ENCODE data around the gene PRKAA2.

PRKAA2 gene

GRCh38 chr1:56654126-56654923 lies 9.2 kb downstream of the PRKAA2 start:
- no peak for DNase-seq (ENCODE audit: low read depth)

GRCh38 chr1:56655991-56656613 lies 11.0 kb downstream of the PRKAA2 start:
- DNase-seq (ENCODE audit: low read depth) = no peak

- DNase-seq (ENCODE audit: low read depth) = no peak
These were observed 13.1 kb downstream of the PRKAA2 start for GRCh38 chr1:56658254-56658653.

- DNase-seq (ENCODE audit: low read depth) = no peak
These were observed 15.2 kb downstream of the PRKAA2 start for GRCh38 chr1:56660293-56660692.

- no peak for DNase-seq (ENCODE audit: low read depth)
These were observed 18.7 kb downstream of the PRKAA2 start for GRCh38 chr1:56663846-56664245.

- DNase-seq (ENCODE audit: low read depth) = no peak
These were observed 20.3 kb downstream of the PRKAA2 start for GRCh38 chr1:56665384-56665783.

GRCh38 chr1:56666112-56666608 lies 21.0 kb downstream of the PRKAA2 start:
- DNase-seq (ENCODE audit: low read depth) = no peak

GRCh38 chr1:56670350-56670749 lies 25.2 kb downstream of the PRKAA2 start:
- DNase-seq (ENCODE audit: low read depth) = no peak

GRCh38 chr1:56671085-56671484 lies 26.0 kb downstream of the PRKAA2 start:
- DNase-seq (ENCODE audit: low read depth) = no peak

- DNase-seq (ENCODE audit: low read depth) = no peak
These were observed 26.4 kb downstream of the PRKAA2 start for GRCh38 chr1:56671542-56671941.

- no peak for DNase-seq (ENCODE audit: low read depth)
These were observed 27.5 kb downstream of the PRKAA2 start for GRCh38 chr1:56672579-56672978.

- DNase-seq (ENCODE audit: low read depth) = no peak
These were observed 30.6 kb downstream of the PRKAA2 start for GRCh38 chr1:56675763-56676162.

- DNase-seq (ENCODE audit: low read depth) = peak; percentile 87
These were observed 31.5 kb downstream of the PRKAA2 start for GRCh38 chr1:56676571-56677035.

- DNase-seq (ENCODE audit: low read depth) = no peak
These were observed 38.5 kb downstream of the PRKAA2 start for GRCh38 chr1:56683569-56683968.

- DNase-seq (ENCODE audit: low read depth) = peak; percentile 31
These were observed 41.1 kb downstream of the PRKAA2 start for GRCh38 chr1:56686169-56686568.

- peak; percentile 51 for DNase-seq (ENCODE audit: low read depth)
These were observed 43.5 kb downstream of the PRKAA2 start for GRCh38 chr1:56688522-56689026.

- no peak for DNase-seq (ENCODE audit: low read depth)
These were observed 51.5 kb downstream of the PRKAA2 start for GRCh38 chr1:56696663-56697062.

- no peak for DNase-seq (ENCODE audit: low read depth)
These were observed 58.6 kb downstream of the PRKAA2 start for GRCh38 chr1:56703747-56704146.

- DNase-seq (ENCODE audit: low read depth) = no peak
These were observed 62.3 kb downstream of the PRKAA2 start for GRCh38 chr1:56707379-56707778.

GRCh38 chr1:56709269-56709880 lies 64.3 kb downstream of the PRKAA2 start:
- DNase-seq (ENCODE audit: low read depth) = peak; percentile 66

GRCh38 chr1:56709995-56710394 lies 64.9 kb downstream of the PRKAA2 start:
- DNase-seq (ENCODE audit: low read depth) = no peak

GRCh38 chr1:56710646-56711045 lies 65.5 kb downstream of the PRKAA2 start:
- DNase-seq (ENCODE audit: low read depth) = peak; percentile 85

- DNase-seq (ENCODE audit: low read depth) = no peak
These were observed 67.0 kb downstream of the PRKAA2 start for GRCh38 chr1:56712150-56712549.
